MCF 10A (cell line): ENCODE measurements around the gene PAX2. TPM values are rescaled to one million over a fixed set of nuclear protein-coding genes. Genes with fewer than 3 reads are reported as not detected.

Experiments used
- BruUV-seq: library from RNA; stranded (reverse); fragments of 400-500 nt; replicated peaks from 2 replicates; lab custom pipeline; 2021; lab: Mats Ljungman, UMichigan
- CTCF ChIA-PET: fragments of 300-600 bp; sonication (Branson Sonifier 250); formaldehyde crosslinking; extraction: SDS; loops from one replicate; lab custom pipeline; 2021; ENCODE audit warnings: antibody characterized with exemption, inconsistent platforms; lab: Yijun Ruan, JAX
- POLR2A ChIA-PET: fragments of 300-600, 350-650 bp; sonication (Branson Sonifier 250); formaldehyde crosslinking; extraction: SDS; loops from one replicate; lab custom pipeline; 2020; ENCODE audit warnings: antibody characterized with exemption, inconsistent platforms; lab: Yijun Ruan, JAX
- DNase-seq: peaks from one replicate; pipeline ENCODE4 v3.0.0-alpha.2; 2018; ENCODE audit not compliant: unreplicated experiment
- H3K27ac Mint-ChIP-seq: one replicate; pipeline ENCODE4 v1.8.0; 2022; ENCODE audit warnings: mild to moderate bottlenecking, low read depth, mixed read lengths; ENCODE audit not compliant: unreplicated experiment
- H3K27me3 Mint-ChIP-seq: one replicate; pipeline ENCODE4 v1.8.0; 2022; ENCODE audit warnings: mixed read lengths; ENCODE audit not compliant: insufficient read depth, unreplicated experiment
- H3K36me3 Mint-ChIP-seq: one replicate; pipeline ENCODE4 v1.8.0; 2022; ENCODE audit warnings: mild to moderate bottlenecking, moderate library complexity, mixed read lengths; ENCODE audit not compliant: insufficient read depth, unreplicated experiment
- H3K4me1 Mint-ChIP-seq: one replicate; pipeline ENCODE4 v1.8.0; 2022; ENCODE audit warnings: mixed read lengths; ENCODE audit not compliant: insufficient read depth, unreplicated experiment
- H3K4me3 Mint-ChIP-seq: one replicate; pipeline ENCODE4 v1.8.0; 2022; ENCODE audit warnings: mild to moderate bottlenecking, moderate library complexity, mixed read lengths; ENCODE audit not compliant: unreplicated experiment
- H3K9me3 Mint-ChIP-seq: one replicate; pipeline ENCODE4 v1.8.0; 2022; ENCODE audit warnings: mixed read lengths; ENCODE audit not compliant: unreplicated experiment
- intact Hi-C: fragments of 100-400 bp; cut with micrococcal nuclease; formaldehyde crosslinking; loops from 2 replicates; pipeline ENCODE4 v1.14.1; 2022
- total RNA-seq: library from RNA; stranded (reverse); gene quantifications from 2 replicates; pipeline ENCODE4 v1.2.3, GENCODE V29; 2022
- TF ChIP-seq, protein P1 (sequence below): fragments of 200-600 bp; IDR thresholded peaks from one replicate; pipeline ENCODE4 v1.8.0; 2022; ENCODE audit warnings: antibody characterized with exemption, mild to moderate bottlenecking; ENCODE audit not compliant: unreplicated experiment

PAX2 gene
- total RNA-seq, 1 experiment from 2014 or later = not detected

GRCh38 chr10:100710151-100710871 lies 35.1 kb upstream of the PAX2 start:
- Mint-ChIP-seq H3K27me3 (peaks cover 89% of the 10 kb centered on the region), H3K4me3 (no peak overlapping the region), H3K36me3 (no peaks in the 10 kb centered on the region), H3K9me3 (no peaks in the 10 kb centered on the region), H3K27ac (no peak overlapping the region), H3K4me1 (no peaks in the 10 kb centered on the region)
- TF ChIP-seq, protein P1, sequence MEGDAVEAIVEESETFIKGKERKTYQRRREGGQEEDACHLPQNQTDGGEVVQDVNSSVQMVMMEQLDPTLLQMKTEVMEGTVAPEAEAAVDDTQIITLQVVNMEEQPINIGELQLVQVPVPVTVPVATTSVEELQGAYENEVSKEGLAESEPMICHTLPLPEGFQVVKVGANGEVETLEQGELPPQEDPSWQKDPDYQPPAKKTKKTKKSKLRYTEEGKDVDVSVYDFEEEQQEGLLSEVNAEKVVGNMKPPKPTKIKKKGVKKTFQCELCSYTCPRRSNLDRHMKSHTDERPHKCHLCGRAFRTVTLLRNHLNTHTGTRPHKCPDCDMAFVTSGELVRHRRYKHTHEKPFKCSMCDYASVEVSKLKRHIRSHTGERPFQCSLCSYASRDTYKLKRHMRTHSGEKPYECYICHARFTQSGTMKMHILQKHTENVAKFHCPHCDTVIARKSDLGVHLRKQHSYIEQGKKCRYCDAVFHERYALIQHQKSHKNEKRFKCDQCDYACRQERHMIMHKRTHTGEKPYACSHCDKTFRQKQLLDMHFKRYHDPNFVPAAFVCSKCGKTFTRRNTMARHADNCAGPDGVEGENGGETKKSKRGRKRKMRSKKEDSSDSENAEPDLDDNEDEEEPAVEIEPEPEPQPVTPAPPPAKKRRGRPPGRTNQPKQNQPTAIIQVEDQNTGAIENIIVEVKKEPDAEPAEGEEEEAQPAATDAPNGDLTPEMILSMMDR = no peak
- ChIA-PET CTCF (no interaction called here), POLR2A (no interaction called here)
- BruUV-seq = no TSS peak
- intact Hi-C loops = no loop called here
- no peak for DNase-seq

- intact Hi-C loops = no loop called here
- no peak overlapping the region for H3K27ac Mint-ChIP-seq
- no peak overlapping the region for H3K4me3 Mint-ChIP-seq
- peaks cover 82% of the 10 kb centered on the region for H3K27me3 Mint-ChIP-seq
- H3K9me3 Mint-ChIP-seq = no peaks in the 10 kb centered on the region
- H3K4me1 Mint-ChIP-seq = no peaks in the 10 kb centered on the region
- TF ChIP-seq, protein P1 = no peak
- BruUV-seq = no TSS peak
- no peak for DNase-seq
- ChIA-PET POLR2A (no interaction called here), CTCF (interaction anchor here (0.8 kb wide), 1 partner anchor 30 kb away, joined by 3 read pairs; no protein-coding TSS in a partner anchor)
- H3K36me3 Mint-ChIP-seq = no peaks in the 10 kb centered on the region
Measured at GRCh38 chr10:100713049-100713858, 32.1 kb upstream of the PAX2 start.

GRCh38 chr10:100713859-100714565 lies 31.4 kb upstream of the PAX2 start:
- no peaks in the 10 kb centered on the region for H3K9me3 Mint-ChIP-seq
- intact Hi-C loops = no loop called here
- ChIA-PET POLR2A (no interaction called here), CTCF (interaction anchor here (0.8 kb wide), 1 partner anchor 29 kb away, joined by 3 read pairs; no protein-coding TSS in a partner anchor)
- H3K27me3 Mint-ChIP-seq = peaks cover 78% of the 10 kb centered on the region
- H3K4me1 Mint-ChIP-seq = no peaks in the 10 kb centered on the region
- H3K36me3 Mint-ChIP-seq = no peaks in the 10 kb centered on the region
- TF ChIP-seq, protein P1 = no peak
- H3K4me3 Mint-ChIP-seq = no peak overlapping the region
- no peak for DNase-seq
- no peak overlapping the region for H3K27ac Mint-ChIP-seq
- no TSS peak for BruUV-seq

- intact Hi-C loops = no loop called here
- DNase-seq = no peak
- Mint-ChIP-seq H3K9me3 (no peaks in the 10 kb centered on the region), H3K4me1 (no peaks in the 10 kb centered on the region), H3K36me3 (no peaks in the 10 kb centered on the region), H3K27ac (no peak overlapping the region), H3K4me3 (no peak overlapping the region), H3K27me3 (peaks cover 72% of the 10 kb centered on the region)
- ChIA-PET CTCF (no interaction called here), POLR2A (no interaction called here)
- TF ChIP-seq, protein P1 = no peak
- BruUV-seq = no TSS peak
Measured at GRCh38 chr10:100714566-100714950, 30.8 kb upstream of the PAX2 start.
